Upper lobe of right lung (tissue), 1 donor: Measurements from ENCODE around the gene PLEKHG4. TPM values are rescaled to one million over a fixed set of nuclear protein-coding genes. Genes with fewer than 3 reads are reported as not detected.

Experiments used
- ATAC-seq: fragments of 200-7000 bp; cut with Tn5 transposase; one replicate; pipeline ENCODE4 v1.9.1; 2020; ENCODE audit warnings: mild to moderate bottlenecking, moderate library complexity
- DNase-seq: peaks from one replicate; pipeline ENCODE4 v3.0.0-alpha.2; 2020
- H3K27ac ChIP-seq: fragments of 200-600 bp; one replicate; pipeline ENCODE4 v1.8.0; 2022
- H3K27me3 ChIP-seq: fragments of 200-600 bp; one replicate; pipeline ENCODE4 v1.8.0; 2022; ENCODE audit warnings: mild to moderate bottlenecking
- H3K36me3 ChIP-seq: fragments of 200-600 bp; one replicate; pipeline ENCODE4 v1.8.0; 2022
- H3K4me1 ChIP-seq: fragments of 200-600 bp; one replicate; pipeline ENCODE4 v1.8.0; 2022
- H3K4me3 ChIP-seq: fragments of 200-600 bp; one replicate; pipeline ENCODE4 v1.8.0; 2022; ENCODE audit warnings: mild to moderate bottlenecking
- H3K9me3 ChIP-seq: fragments of 200-600 bp; one replicate; pipeline ENCODE4 v1.8.0; 2022
- intact Hi-C: fragments of 100-400 bp; cut with DNase I; formaldehyde crosslinking; loops from one replicate; pipeline ENCODE4 v1.11.0; 2022
- long read RNA-seq: library from polyadenylated mRNA; unstranded; transcript quantifications from one replicate; pipeline ENCODE4 v2.0.0, GENCODE V29; 2021
- total RNA-seq: library from RNA; stranded (reverse); fragmentation: NEBNext Ultra II Directional; extraction: Animal tissue kit (Norgen Biotek cat#: 25700); gene quantifications from one replicate; pipeline ENCODE4 v1.2.1, GENCODE V29; 2021
- TF ChIP-seq, protein P1 (sequence below): fragments of 200-600 bp; IDR thresholded peaks from one replicate; pipeline ENCODE4 v1.8.0; 2022; ENCODE audit warnings: antibody characterized with exemption
- donor health status: DM: no; HTN: yes; CAD: no; lungs with severe emphysema.

The PLEKHG4 gene, protein sequence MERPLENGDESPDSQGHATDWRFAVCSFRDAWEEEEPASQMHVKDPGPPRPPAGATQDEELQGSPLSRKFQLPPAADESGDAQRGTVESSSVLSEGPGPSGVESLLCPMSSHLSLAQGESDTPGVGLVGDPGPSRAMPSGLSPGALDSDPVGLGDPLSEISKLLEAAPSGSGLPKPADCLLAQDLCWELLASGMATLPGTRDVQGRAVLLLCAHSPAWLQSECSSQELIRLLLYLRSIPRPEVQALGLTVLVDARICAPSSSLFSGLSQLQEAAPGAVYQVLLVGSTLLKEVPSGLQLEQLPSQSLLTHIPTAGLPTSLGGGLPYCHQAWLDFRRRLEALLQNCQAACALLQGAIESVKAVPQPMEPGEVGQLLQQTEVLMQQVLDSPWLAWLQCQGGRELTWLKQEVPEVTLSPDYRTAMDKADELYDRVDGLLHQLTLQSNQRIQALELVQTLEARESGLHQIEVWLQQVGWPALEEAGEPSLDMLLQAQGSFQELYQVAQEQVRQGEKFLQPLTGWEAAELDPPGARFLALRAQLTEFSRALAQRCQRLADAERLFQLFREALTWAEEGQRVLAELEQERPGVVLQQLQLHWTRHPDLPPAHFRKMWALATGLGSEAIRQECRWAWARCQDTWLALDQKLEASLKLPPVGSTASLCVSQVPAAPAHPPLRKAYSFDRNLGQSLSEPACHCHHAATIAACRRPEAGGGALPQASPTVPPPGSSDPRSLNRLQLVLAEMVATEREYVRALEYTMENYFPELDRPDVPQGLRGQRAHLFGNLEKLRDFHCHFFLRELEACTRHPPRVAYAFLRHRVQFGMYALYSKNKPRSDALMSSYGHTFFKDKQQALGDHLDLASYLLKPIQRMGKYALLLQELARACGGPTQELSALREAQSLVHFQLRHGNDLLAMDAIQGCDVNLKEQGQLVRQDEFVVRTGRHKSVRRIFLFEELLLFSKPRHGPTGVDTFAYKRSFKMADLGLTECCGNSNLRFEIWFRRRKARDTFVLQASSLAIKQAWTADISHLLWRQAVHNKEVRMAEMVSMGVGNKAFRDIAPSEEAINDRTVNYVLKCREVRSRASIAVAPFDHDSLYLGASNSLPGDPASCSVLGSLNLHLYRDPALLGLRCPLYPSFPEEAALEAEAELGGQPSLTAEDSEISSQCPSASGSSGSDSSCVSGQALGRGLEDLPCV
- 16.2 TPM for total RNA-seq
- long read RNA-seq, full-length matches to known transcripts: 11 of 45 reads
- long read RNA-seq, partial matches to known transcripts: 18 of 45 reads
- long read RNA-seq, other reads (novel, unspliced or antisense): 16 of 45 reads

DNA sequence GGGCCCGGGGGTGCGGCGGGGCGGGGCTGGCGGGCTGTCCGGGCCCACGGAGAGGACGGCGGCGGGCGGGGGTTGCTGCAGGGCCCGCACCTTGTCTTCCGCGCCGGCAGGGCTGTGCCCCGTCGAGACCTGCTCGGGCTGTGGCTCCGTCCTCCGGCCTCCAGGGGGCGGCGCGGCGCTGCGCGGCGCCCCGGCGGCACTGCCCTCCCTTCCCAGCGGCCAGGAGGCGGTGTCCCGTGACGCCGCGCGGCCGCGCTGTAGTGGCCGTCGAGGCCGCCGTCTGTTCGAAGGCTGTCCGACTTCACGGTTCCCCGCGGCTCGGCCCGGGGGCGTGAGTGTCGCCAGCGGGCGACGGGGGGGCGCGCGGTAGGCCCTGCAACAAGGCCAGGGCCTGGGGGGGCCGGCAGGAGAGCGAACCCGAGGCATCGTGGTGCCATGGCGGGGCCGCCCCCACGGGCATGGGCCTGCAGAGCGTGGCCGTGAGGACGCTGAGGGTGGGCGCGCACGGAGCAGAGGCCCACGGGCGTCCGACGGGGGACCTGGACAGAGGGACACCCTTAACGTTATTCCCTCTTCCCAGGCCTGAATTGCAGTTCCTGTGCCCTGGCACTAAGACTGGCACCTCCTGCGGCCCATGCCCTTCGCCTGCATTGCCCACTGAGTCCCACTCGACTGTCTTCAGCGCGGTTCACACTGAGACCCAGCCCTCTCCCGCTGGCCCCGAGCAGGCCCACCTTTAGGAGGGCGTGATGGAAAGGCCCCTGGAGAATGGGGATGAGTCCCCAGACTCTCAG is at the start of gene PLEKHG4:
Gene PLEKHG4, plus strand, starts transcription at position 237 of the 794 bp plus-strand sequence. Its CDS starts 513 bp downstream, at position 750.
- no peaks in the 10 kb centered on the region for H3K27me3 ChIP-seq
- H3K4me3 ChIP-seq: peak within 1 kb of the TSS; percentile 68
- H3K36me3 ChIP-seq: peaks cover 8% of the 10 kb centered on the region
- H3K27ac ChIP-seq: peak within 1 kb of the TSS; percentile 71
- ATAC-seq (peak; percentile 97), DNase-seq (peak; percentile 93)
- intact Hi-C loops: loop anchor here (10.0 kb wide), 1 partner anchor 115 kb away; the partner anchor contains the start of gene TPPP3
- no peaks in the 10 kb centered on the region for H3K9me3 ChIP-seq
- peaks cover 15% of the 10 kb centered on the region for H3K4me1 ChIP-seq
- TF ChIP-seq, protein P1, sequence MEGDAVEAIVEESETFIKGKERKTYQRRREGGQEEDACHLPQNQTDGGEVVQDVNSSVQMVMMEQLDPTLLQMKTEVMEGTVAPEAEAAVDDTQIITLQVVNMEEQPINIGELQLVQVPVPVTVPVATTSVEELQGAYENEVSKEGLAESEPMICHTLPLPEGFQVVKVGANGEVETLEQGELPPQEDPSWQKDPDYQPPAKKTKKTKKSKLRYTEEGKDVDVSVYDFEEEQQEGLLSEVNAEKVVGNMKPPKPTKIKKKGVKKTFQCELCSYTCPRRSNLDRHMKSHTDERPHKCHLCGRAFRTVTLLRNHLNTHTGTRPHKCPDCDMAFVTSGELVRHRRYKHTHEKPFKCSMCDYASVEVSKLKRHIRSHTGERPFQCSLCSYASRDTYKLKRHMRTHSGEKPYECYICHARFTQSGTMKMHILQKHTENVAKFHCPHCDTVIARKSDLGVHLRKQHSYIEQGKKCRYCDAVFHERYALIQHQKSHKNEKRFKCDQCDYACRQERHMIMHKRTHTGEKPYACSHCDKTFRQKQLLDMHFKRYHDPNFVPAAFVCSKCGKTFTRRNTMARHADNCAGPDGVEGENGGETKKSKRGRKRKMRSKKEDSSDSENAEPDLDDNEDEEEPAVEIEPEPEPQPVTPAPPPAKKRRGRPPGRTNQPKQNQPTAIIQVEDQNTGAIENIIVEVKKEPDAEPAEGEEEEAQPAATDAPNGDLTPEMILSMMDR: peak; percentile 60

DNA sequence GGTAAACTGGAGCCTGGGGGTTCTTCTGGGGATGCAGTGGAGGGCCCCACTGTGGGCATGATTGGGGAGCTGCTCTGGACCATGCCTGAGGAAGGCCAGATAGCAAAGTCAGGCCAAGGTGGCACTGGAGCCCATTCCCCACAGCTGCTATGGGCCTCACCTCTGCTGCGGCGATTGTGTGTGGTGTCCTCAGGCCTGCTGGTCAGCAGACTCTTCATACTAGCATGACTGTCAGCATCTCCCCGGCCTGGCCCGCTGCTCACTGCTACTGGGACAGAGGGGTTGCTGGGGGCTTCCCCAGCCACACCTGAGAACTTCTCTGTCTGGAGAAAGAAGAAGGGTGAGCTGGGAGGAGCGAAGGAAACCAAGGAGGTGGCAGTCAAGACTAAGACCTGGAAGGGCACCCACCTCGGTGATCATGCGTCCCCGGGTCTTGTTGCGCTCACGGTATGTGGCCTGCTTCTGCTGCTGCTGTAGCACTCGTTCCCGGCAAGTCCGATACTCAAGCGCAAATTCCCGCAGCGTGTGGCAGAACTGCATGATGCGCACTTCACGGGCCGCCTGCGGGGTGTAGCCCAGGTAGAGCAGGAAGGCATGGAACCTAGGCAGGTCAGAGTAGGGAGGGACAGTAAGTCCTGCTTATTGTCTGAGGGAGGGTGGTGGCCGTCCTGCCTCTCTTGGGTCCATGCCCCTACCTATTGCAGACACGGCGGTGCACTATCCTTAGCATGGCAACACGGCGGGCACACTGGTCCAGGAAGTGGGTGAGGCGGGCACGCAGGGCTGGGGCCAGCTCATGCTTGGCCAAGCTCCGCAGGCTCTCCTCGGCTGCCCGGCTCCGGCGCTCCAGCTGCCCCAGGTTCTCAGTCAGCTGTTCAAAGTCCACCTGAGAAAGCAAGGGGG is 49.2 kb upstream of the PLEKHG4 start:
- peak; percentile 61 for DNase-seq
- no peaks in the 10 kb centered on the region for H3K9me3 ChIP-seq
- ATAC-seq: no peak
- peaks cover 70% of the 10 kb centered on the region for H3K36me3 ChIP-seq
- H3K4me1 ChIP-seq: peaks cover 13% of the 10 kb centered on the region
- H3K4me3 ChIP-seq: no peak overlapping the region
- no peaks in the 10 kb centered on the region for H3K27me3 ChIP-seq
- intact Hi-C loops: no loop called here
- TF ChIP-seq, protein P1: no peak
- H3K27ac ChIP-seq: no peak overlapping the region

DNA sequence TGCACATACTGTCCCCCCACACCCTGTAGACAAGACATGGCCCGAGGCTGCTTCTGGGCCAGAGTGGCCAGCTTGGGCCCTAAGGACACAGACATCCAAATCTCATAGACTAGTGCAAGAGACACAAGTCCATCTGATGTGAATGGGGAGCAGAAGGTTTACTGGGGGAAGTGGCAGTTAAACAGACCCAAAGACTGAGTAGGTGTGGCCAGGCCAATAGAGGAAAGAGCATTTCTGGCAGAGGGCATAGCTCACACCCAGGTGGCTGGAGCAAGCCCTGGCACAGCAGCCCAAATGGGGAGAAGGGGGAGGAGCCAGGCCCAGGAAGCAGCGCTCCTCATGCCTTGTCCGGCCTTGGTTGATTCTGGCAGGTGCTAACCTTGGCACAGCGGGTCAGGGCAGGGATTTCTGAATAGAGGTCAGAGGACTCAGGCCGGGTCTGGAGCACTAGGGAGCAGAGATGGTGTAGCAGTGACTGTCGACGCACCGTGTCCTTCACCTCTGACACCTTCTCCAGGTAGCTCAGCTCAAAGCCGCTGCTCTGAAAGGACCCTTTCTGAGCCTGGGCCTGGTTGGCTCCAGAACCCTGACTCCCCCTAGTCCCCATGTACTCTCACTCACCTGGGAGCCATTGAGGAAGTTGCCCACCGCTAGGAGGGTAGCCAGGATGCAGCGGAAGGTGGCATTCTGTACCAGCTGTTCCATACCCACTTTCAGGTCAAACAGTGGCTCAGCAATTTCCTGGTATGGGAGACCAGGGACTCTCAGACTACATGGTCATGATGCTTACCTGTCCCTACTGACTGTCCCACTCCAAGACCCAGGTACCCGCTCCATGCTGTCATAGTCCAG is 48.3 kb upstream of the PLEKHG4 start:
- intact Hi-C loops: no loop called here
- TF ChIP-seq, protein P1: no peak
- H3K4me3 ChIP-seq: no peak overlapping the region
- H3K36me3 ChIP-seq: peaks cover 79% of the 10 kb centered on the region
- ATAC-seq (no peak), DNase-seq (no peak)
- peaks cover 12% of the 10 kb centered on the region for H3K4me1 ChIP-seq
- H3K27me3 ChIP-seq: no peaks in the 10 kb centered on the region
- H3K27ac ChIP-seq: no peak overlapping the region
- no peaks in the 10 kb centered on the region for H3K9me3 ChIP-seq

DNA sequence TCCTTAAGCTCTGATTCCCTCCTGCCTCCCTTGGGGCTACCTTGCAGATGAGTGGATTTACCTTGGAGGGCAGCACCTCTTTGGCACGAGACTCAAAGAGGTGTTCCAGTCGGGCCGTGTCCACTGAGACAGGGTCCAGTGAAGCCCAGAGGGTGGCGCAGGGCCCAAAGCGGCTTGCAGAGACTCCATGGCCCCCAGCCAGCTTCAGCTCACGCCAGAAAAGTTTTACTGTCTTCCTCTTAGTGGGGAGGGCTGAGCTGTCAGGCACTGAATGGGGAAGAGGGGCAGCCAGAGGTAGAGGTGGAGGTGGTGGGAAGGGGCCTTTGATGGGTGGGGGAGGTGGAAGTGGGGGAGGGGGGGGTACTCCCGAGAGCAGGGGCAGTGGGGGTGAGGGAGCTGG is 45.7 kb upstream of the PLEKHG4 start:
- Histone ChIP-seq H3K27me3 (no peaks in the 10 kb centered on the region), H3K4me1 (no peaks in the 10 kb centered on the region), H3K4me3 (no peak overlapping the region), H3K36me3 (peaks cover 99% of the 10 kb centered on the region), H3K27ac (no peak overlapping the region), H3K9me3 (no peaks in the 10 kb centered on the region)
- ATAC-seq: no peak
- no peak for DNase-seq
- TF ChIP-seq, protein P1: no peak
- intact Hi-C loops: no loop called here
